ENCODE results near the gene TAC3. TPM values are rescaled to one million over a fixed set of nuclear protein-coding genes. Genes with fewer than 3 reads are reported as not detected.
"Not testable (repeated sequence)": the region's sequence is repeated elsewhere in the genome, so short reads cannot be mapped to it uniquely, and the experiment has no call there.

Gene TAC3
- total RNA-seq, 1 experiment from 2014 or later = 1.2 TPM

DNA sequence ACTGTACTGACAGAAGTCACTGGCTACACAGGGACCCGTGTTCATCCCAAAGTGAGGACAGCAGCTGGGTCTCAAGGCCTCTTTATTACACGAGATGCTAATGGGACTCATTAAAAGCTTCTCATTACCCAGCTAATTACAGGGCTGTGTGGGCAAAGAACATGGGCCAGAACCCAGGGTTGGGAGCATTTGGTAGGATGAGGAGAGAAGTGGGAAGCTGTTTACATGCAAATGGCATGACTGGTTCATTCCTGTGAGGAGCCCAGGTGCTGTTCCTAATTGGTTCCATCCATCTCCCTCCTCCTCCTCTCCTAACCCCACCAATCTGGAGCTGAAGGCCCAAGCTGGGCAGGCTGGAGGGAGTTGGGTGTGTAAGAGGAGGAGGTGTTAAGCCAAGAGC, 8.9 kb upstream of the TAC3 start:
- no peak for DNase-seq
- Histone ChIP-seq H3K27me3 (ENCODE audit: control insufficient read depth, insufficient read depth, low read length) (no peaks in the 10 kb centered on the region), H3K36me3 (replicated peaks; ENCODE audit: control insufficient read depth, insufficient read depth, low read length) (no peaks in the 10 kb centered on the region), H3K4me3 (ENCODE audit: insufficient read depth, low read depth, low read length) (no peak overlapping the region)

DNA sequence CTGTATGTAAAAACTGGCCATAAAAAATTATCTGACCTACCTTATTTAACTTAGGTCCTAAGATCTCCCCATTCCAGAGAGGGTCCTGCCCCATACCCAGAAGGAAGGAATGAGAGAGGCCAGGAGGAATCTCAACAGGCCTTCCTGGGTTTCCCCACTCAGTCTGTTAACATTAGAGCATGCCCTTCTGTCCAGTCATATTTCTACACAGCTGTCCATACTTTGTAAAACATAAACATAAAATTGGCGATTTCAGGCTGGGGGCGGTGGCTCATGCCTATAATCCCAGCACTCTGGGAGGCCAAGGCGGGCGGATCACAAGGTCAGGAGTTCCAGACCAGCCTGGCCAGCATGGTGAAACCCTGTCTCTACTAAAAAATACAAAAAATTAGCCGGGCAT, 6.0 kb upstream of the TAC3 start:
- H3K36me3 ChIP-seq (replicated peaks; ENCODE audit: control insufficient read depth, insufficient read depth, low read length); DNase-seq; H3K4me3 ChIP-seq (ENCODE audit: insufficient read depth, low read depth, low read length); H3K27me3 ChIP-seq (ENCODE audit: control insufficient read depth, insufficient read depth, low read length): not testable (repeated sequence)

DNA sequence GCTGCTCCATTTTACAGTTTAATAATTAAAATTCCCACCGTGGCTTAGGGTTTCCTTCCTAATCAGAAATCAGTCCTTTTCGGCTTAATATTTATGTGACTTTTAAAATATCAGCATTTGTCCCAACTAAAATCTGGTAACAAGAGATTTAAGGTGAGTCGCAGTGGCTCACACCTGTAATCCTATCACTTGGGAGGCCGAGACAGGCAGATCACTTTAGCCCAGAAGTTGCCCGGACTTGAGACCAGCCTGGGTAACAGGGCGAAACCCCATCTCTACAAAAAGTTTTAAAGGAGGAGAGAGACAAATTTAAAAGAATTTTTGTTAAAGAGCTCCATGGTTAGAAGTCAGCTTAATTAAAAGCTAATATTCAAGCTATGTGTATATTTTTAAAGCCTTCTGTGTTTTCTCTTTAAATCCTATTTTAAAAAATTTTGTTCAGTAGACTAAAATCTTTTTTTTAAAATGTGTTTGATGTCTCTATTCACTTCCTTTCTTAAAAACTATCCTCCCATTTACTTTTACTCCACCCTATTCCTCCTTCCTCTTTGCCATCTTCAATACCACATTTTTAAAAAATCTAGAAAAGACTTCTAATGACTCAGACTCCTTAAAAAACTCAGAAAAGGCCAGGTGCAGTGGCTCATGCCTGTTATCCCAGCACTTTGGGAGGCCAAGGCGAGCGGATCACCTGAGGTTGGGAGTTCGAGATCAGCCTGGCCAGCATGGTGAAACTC, 3.8 kb upstream of the TAC3 start:
- H3K27me3 ChIP-seq (ENCODE audit: control insufficient read depth, insufficient read depth, low read length) = no peaks in the 10 kb centered on the region
- H3K4me3 ChIP-seq (ENCODE audit: insufficient read depth, low read depth, low read length) = no peak overlapping the region
- H3K36me3 ChIP-seq (replicated peaks; ENCODE audit: control insufficient read depth, insufficient read depth, low read length) = no peaks in the 10 kb centered on the region
- DNase-seq = no peak

DNA sequence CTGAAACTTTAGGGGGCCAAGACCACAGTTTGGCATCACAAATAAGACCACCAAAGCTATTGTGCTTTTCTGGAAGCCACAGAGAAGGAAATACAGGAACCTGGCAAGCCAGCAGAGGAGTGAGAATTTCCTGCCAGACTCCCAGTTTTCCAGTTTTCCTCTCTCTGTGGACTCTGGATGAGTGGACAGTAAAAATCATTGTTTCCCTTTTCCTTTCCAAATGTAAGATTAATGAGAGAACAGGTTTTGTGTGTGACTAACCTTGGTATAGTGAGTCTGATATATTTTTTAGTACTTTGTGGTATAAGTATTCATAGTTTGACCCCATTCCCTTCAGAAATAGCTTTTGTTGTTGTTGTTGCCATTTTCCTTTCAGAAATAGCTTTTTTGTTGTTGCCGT, 2.6 kb upstream of the TAC3 start:
- no peak for DNase-seq
- no peaks in the 10 kb centered on the region for H3K27me3 ChIP-seq (ENCODE audit: control insufficient read depth, insufficient read depth, low read length)
- no peak overlapping the region for H3K4me3 ChIP-seq (ENCODE audit: insufficient read depth, low read depth, low read length)
- no peaks in the 10 kb centered on the region for H3K36me3 ChIP-seq (replicated peaks; ENCODE audit: control insufficient read depth, insufficient read depth, low read length)

DNA sequence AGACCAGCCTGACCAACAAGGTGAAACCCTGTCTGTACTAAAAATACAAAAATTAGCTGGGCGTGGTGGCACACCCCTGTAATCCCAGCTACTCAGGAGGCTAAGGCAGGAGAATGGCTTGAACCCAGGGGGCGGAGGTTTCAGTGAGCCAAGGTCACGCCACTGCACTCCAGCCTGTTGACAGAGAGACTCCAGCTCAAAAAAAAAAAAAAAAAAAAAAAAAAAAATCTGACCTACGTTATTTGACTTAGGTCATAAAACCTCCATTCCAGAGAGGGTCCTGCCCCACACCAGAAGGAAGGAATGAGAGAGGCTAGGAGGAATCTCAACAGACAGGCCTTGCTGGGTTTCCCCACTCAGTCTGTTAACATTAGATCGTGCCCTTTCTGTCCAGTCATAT, 2.0 kb upstream of the TAC3 start:
- not testable (repeated sequence) for H3K36me3 ChIP-seq (replicated peaks; ENCODE audit: control insufficient read depth, insufficient read depth, low read length); H3K27me3 ChIP-seq (ENCODE audit: control insufficient read depth, insufficient read depth, low read length); DNase-seq; H3K4me3 ChIP-seq (ENCODE audit: insufficient read depth, low read depth, low read length)

DNA sequence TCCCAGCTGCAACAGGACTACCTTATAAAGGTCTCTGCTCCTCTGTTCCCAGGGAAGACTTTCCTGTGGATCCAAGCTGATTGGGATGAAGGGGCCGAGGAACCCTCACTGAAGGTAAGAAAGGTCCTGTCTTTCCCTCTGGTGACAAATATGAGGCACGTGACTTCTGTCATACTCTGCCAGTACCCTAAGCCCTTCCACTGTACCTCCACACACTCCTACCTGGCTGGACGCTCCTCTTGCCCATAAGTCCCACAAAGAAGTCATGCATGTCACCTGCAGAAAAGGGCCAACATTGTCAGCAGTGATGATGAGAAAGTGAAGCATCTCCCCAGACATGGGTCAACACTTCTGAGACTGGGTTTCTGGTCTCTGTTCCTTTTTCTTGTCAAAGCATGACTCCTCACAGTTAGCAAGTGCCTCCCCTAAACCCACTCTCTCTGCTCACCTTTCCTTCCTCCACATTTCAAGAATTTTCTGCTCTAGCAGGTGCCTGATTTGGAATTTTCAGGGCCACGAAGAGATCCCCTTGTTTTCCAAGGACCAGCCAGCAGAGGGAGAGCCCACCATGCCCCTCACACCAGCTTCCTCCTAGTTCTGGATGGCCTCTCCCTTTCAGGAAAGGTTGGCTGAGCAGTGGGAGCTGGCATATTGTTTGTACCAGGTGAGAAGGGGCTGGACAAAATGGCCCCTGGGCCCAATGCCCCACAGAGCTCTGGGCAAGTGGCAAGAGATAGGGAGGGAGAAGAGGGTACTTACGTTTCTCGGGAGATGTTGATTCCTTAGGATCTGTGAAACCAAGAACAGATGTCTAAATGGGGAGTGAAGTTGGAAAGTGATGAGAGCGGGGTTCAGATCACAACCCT, 3.5 kb downstream of the TAC3 start:
- DNase-seq = no peak
- Histone ChIP-seq H3K36me3 (replicated peaks; ENCODE audit: control insufficient read depth, insufficient read depth, low read length) (no peaks in the 10 kb centered on the region), H3K27me3 (ENCODE audit: control insufficient read depth, insufficient read depth, low read length) (no peaks in the 10 kb centered on the region), H3K4me3 (ENCODE audit: insufficient read depth, low read depth, low read length) (no peak overlapping the region)

DNA sequence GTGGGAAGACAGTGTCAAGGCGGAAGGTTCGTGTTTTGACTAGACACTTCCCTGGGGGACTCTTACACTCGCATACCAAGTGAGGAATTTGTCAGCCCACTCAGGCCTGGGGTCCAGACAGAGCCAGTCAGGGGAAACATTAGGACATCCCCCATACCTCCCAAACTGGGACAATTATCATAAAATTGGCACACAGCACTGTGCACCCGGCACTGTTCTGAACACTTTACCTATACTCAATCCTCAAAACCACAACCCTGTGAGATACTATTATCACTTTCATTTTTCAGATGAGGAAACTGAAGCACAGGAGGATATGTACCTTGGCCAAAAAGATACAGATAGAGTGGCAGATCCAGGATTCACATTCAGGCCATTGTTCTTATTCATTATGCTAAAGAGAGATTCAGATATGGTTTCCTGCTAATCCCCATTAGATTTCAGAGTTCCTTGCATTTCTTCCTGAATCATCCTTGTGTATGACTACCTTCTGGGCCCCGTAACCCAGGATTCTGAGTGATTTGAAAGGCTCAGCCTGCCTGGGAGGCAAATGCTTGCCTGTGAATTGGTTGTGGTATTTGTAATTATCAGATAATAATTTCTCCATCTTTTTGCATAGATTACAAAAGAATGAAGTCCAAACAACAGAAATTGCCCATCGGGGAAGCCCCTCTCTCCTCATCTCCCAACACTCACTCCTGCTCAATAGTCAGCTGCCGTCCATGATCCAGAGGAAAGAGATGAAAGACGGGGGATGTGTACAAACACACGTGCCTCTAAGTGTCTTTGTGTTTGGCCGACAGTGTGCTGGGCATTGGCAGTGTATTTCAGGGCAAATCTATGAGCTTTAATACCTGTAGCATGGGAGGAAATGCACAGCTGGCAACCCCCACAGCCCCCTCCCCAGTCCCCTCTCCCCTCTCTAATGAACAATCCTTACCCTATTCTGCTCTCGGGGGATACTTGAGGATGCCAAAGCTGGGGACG, 4.6 kb downstream of the TAC3 start:
- H3K27me3 ChIP-seq (ENCODE audit: control insufficient read depth, insufficient read depth, low read length) = no peaks in the 10 kb centered on the region
- no peak for DNase-seq
- H3K4me3 ChIP-seq (ENCODE audit: insufficient read depth, low read depth, low read length) = no peak overlapping the region
- H3K36me3 ChIP-seq (replicated peaks; ENCODE audit: control insufficient read depth, insufficient read depth, low read length) = no peaks in the 10 kb centered on the region

DNA sequence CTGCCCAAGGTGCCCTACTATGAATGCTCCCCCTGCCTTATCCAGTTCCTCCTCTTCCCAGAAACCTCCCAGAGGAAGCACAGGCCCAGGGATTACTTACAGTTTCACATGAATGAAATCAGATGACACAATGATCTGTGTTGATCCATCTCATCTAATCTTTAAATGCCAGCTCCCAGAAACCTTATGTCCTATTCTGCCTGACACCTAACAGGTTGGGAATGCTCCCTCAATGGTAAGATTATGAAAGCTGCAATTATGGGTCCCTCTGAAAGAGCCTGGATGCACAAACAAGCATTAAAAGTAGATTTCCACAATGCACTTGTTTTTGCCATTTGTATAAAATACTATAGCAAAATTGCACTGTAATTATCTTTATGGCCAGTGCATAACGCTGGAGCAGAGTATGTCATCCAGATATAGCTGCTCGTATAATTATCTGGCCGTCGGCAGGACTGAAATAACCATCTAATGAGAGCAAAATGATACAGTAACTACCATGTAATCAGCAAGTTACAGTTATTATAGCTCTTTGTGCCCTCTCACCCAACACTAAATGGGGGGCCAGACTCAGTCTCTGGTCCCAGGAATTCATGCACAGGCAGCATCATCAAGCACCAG, 5.6 kb downstream of the TAC3 start:
- no peak overlapping the region for H3K4me3 ChIP-seq (ENCODE audit: insufficient read depth, low read depth, low read length)
- no peak for DNase-seq
- no peaks in the 10 kb centered on the region for H3K36me3 ChIP-seq (replicated peaks; ENCODE audit: control insufficient read depth, insufficient read depth, low read length)
- H3K27me3 ChIP-seq (ENCODE audit: control insufficient read depth, insufficient read depth, low read length) = no peaks in the 10 kb centered on the region

DNA sequence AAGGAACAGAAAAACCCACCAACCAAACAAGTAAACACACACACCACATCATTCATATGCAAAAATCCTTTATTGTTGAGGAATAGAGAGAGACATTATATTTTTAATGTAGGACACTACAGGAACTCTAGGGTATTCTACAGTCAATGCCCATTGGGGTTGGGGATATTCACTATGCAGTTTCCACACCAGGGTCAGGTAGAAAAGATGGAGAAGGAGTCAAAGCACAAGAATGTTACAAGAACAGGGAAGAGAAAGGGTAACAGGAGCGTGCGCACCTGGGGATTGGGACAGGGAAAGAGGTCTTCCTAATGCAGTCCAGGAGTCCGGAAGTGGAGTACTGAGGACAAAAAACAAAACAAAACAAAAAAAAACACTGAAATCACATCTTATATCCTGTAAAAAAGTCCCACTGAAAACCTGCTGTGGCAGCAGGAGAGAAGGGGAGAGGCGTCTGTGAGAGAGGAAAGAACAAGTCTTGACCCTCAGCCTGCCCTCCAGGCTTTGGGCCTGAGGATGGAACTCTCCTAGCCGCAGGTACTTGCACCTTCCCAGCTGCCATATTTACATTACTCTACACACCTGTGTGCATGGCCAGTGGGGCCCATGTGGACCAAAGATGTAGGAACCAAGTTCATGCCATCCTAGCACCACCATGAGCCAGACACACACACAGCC, 6.2 kb downstream of the TAC3 start:
- H3K27me3 ChIP-seq (ENCODE audit: control insufficient read depth, insufficient read depth, low read length) = no peaks in the 10 kb centered on the region
- DNase-seq = no peak
- H3K4me3 ChIP-seq (ENCODE audit: insufficient read depth, low read depth, low read length) = no peak overlapping the region
- H3K36me3 ChIP-seq (replicated peaks; ENCODE audit: control insufficient read depth, insufficient read depth, low read length) = no peaks in the 10 kb centered on the region

DNA sequence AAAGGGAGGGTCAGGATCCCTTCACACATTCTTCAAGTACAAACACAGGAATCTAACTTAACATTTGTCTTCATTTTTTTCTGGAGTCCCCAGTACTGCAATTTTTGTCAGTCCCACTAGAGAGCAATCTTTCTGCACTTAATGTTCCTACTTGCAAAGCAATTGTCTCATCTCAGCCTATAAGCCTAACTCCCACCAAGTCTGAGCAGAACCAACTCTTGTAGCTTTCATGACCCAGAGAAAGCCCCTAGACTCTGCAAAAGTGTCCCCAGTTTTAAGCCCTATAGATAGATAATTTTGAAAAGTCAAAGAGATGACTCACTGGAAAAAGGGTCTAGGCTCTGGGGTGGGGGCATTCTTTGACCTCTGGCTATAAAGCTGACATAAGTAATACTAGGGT, 8.2 kb downstream of the TAC3 start:
- Histone ChIP-seq H3K27me3 (ENCODE audit: control insufficient read depth, insufficient read depth, low read length) (no peaks in the 10 kb centered on the region), H3K36me3 (replicated peaks; ENCODE audit: control insufficient read depth, insufficient read depth, low read length) (peaks cover 13% of the 10 kb centered on the region), H3K4me3 (ENCODE audit: insufficient read depth, low read depth, low read length) (no peak overlapping the region)
- DNase-seq = peak; percentile 62

DNA sequence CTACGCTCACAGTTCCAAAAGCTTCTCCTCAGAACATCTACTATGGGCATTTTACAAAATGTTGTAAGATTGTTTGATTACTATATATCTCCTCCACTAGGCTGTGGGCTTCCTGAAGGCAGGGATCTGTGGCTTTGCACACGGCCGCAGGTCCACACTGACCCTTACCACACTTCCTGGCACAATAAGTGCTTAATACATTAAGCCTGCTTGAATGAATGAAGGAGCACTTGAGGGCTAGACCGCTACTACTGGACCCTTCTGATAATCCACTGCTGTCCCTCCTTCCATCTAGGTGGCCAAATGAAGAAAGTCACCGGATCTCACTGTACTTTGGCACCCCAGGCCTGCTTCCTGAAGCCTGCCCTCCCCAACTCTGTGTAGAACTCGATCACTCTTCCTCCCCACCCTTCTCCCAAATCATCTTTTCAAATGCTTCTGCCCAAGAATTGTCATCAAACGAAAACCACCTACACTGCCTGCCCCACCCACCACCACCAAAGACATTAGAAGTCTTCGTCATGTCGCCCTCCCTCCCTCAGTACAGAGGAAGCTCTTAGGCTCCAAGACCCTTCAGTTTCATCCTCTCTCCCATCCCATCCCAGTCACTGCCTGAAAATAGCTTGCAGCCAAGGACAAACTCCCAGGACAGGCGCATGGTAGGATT, 9.4 kb downstream of the TAC3 start:
- Histone ChIP-seq H3K36me3 (replicated peaks; ENCODE audit: control insufficient read depth, insufficient read depth, low read length) (peaks cover 24% of the 10 kb centered on the region), H3K27me3 (ENCODE audit: control insufficient read depth, insufficient read depth, low read length) (no peaks in the 10 kb centered on the region), H3K4me3 (ENCODE audit: insufficient read depth, low read depth, low read length) (peak overlapping the region; percentile 7; the same call in 1 of the 2 replicates)
- no peak for DNase-seq

DNA sequence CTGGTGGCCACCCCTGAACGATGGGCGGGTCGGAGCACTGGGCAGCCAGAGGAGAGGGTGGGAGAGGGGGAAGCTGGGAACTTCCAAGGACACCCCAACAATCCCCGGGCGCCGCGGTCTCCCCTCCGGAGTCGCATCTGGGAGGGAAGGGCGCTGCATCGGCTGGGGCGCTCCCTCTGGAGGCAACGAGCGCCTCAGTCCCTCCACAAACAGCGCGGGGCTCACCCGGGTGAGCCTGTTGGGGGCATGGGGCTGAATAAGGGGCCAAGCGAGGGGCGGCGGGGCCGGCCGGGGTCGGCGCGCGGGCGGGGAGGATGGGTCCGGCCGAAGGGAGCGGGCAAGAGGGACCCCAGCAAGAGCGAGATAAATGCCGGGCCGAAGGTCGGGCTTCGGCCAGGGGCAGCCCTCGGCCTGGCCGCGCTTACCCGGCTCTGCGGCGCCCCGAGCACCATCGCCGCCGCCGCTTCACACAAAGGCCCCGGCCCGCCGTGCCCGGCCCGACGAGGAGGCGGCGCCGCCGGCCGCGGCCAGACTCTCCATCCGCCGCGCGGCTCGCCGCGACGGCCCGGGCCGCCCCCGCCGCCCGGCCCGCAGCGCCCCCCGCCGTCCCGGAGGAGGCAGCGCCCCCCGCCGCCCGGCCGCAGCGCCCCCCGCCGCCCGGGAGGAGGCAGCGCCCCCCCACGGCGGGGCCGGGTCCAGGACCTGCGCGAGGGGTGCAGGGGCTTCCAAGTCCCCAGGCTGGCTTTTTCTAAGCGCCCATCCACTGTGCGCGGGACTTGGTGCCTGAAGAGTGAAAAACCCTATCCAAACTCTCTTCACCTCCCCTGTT, 10.1 kb downstream of the TAC3 start, which contains the start of gene ZBTB39:
Gene ZBTB39 (minus strand): TSS at position 567 of the 829 bp plus-strand sequence. CDS start 1,629 bp downstream, outside the sequence.
- Histone ChIP-seq H3K36me3 (replicated peaks; ENCODE audit: control insufficient read depth, insufficient read depth, low read length) (peaks cover 25% of the 10 kb centered on the region), H3K4me3 (ENCODE audit: insufficient read depth, low read depth, low read length) (peak within 1 kb of the TSS; percentile 82), H3K27me3 (ENCODE audit: control insufficient read depth, insufficient read depth, low read length) (no peaks in the 10 kb centered on the region)
- DNase-seq = peak; percentile 98

All from H7 (cell line).